ENCODE measurements around the gene RPL18A.
"Not testable (repeated sequence)": the region's sequence is repeated elsewhere in the genome, so short reads cannot be mapped to it uniquely, and the experiment has no call there.

The RPL18A gene

DNA sequence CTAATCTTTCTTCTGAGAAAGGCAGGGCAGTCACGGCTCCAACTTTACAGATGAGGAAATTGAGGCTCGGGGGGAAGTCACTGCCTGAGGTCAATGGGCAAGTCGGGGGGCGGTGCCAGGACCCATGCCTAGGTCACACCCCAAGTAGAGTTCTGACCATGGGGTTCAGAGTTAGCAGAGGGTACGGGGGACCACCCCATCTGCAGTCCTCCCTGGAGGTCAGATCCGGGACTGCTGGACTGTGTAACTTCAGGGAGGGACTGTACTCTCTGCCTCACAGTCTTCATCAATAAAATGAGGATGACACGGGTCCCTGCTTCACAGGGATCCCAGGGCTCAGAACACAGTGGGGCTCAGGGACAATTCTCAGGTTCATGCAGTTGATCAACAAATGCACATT, 19.8 kb downstream of the RPL18A start:
- no peak overlapping the region for H3K4me3 ChIP-seq (ENCODE audit: low read depth, low read length)
- TF ChIP-seq, protein P1, sequence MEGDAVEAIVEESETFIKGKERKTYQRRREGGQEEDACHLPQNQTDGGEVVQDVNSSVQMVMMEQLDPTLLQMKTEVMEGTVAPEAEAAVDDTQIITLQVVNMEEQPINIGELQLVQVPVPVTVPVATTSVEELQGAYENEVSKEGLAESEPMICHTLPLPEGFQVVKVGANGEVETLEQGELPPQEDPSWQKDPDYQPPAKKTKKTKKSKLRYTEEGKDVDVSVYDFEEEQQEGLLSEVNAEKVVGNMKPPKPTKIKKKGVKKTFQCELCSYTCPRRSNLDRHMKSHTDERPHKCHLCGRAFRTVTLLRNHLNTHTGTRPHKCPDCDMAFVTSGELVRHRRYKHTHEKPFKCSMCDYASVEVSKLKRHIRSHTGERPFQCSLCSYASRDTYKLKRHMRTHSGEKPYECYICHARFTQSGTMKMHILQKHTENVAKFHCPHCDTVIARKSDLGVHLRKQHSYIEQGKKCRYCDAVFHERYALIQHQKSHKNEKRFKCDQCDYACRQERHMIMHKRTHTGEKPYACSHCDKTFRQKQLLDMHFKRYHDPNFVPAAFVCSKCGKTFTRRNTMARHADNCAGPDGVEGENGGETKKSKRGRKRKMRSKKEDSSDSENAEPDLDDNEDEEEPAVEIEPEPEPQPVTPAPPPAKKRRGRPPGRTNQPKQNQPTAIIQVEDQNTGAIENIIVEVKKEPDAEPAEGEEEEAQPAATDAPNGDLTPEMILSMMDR (IDR thresholded peaks at IDR 0.05; ENCODE audit: low read depth, low read length): no peak

DNA sequence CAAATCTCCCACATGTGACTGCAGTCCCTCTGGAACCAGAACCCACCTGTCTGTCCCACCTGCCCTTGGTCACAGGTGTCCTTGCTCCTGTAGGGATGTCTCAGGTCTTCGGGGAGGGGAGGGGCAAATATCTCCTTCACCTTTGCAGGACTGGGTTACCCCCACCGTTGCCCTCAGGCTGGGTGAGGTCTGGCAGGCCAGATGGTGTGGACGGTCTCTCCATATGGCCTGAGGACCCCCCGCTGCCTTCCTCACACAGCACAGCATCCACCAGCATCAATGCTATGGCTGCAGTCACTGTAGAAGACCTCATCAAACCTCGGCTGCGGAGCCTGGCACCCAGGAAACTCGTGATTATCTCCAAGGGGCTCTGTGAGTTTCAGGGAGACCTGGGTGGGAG, 22.0 kb downstream of the RPL18A start:
- TF ChIP-seq, protein P1 (IDR thresholded peaks at IDR 0.05; ENCODE audit: low read depth, low read length): no peak
- H3K4me3 ChIP-seq (ENCODE audit: low read depth, low read length): no peak overlapping the region

GRCh38 chr19:17883627-17884410, 24.1 kb downstream of the RPL18A start:
- H3K4me3 ChIP-seq (ENCODE audit: low read depth, low read length): no peak overlapping the region
- TF ChIP-seq, protein P1 (IDR thresholded peaks at IDR 0.05; ENCODE audit: low read depth, low read length): no peak

DNA sequence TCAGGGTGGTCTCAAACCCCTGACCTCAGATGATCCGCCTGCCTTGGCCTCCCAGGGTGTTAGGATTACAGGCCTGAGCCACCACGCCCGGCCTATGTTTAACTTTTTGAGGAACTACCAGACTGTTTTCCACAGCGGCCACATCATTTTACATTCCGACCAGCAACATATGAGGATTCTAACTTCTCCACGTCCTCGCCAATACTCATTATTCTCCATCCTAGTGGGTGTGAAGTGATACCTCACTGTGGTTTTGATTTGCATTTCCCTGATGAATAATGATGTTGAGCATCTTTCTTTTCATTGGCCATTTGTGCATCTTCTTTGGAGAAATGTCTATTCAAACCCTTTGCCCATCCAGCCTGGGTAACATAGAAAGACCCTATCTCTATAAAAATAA, 26.8 kb downstream of the RPL18A start:
- TF ChIP-seq, protein P1 (IDR thresholded peaks at IDR 0.05; ENCODE audit: low read depth, low read length): no peak
- no peak overlapping the region for H3K4me3 ChIP-seq (ENCODE audit: low read depth, low read length)

GRCh38 chr19:17887221-17887620, 27.5 kb downstream of the RPL18A start:
- H3K4me3 ChIP-seq (ENCODE audit: low read depth, low read length): not testable (repeated sequence)

GRCh38 chr19:17888260-17888659, 28.6 kb downstream of the RPL18A start:
- TF ChIP-seq, protein P1 (IDR thresholded peaks at IDR 0.05; ENCODE audit: low read depth, low read length): no peak
- H3K4me3 ChIP-seq (ENCODE audit: low read depth, low read length): no peak overlapping the region

DNA sequence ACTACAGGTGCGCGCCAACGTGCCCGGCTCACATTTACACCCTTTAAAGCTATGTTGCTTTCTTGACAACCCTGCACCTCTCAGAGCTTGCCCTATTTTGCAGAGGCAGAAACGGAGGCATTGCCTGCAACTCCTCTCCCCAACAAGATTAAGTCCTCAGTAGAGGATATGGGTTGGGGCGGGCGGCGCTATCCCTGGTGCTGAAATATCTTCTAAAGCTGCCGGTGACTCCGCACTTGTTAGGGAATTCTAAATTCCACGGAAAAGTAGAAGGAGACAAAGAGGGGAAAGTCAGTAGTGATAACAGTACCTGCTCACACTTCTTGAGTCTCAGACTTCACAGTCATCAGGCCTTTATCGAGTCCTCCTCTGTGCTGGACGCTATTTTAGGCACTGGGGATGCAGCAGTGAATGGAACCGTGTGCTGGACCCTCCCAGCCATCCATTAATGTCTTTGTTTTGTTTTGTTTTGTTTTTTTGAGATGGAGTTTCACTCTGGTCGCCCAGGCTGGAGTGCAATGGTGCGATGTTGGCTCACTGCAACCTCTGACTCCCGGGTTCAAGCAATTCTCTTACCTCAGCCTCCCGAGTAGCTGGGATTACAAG, 30.0 kb downstream of the RPL18A start:
- TF ChIP-seq, protein P1 (IDR thresholded peaks at IDR 0.05; ENCODE audit: low read depth, low read length): no peak
- no peak overlapping the region for H3K4me3 ChIP-seq (ENCODE audit: low read depth, low read length)

Measured in WI38 (cell line).